ENCODE data around the gene ZNF615. TPM values are rescaled to one million over a fixed set of nuclear protein-coding genes. Genes with fewer than 3 reads are reported as not detected.
"Not testable (repeated sequence)": the region's sequence is repeated elsewhere in the genome, so short reads cannot be mapped to it uniquely, and the experiment has no call there.

ZNF615 gene
- total RNA-seq, 1 experiment from 2014 or later = 11.7 TPM

DNA sequence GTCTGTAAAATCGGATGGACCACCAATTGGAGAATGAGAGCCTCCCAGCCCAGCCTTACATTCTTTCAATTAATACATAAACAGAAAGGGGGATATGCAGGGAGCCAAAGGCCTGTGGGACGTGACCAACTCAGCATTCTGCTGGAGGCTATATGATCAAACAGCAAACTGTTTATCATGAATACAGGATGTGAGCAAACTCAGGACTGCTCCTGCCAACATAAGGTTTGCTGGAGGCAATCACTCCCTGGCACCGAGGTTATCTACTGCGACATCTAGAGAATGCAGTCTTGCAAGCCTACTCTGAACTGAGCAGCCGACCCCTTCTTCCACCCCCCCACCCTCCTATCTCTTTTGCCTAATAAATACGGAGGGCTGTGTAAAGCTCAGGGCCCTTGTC is 27.1 kb downstream of the ZNF615 start:
- DNase-seq (ENCODE audit: low read depth) = not testable (repeated sequence)

DNA sequence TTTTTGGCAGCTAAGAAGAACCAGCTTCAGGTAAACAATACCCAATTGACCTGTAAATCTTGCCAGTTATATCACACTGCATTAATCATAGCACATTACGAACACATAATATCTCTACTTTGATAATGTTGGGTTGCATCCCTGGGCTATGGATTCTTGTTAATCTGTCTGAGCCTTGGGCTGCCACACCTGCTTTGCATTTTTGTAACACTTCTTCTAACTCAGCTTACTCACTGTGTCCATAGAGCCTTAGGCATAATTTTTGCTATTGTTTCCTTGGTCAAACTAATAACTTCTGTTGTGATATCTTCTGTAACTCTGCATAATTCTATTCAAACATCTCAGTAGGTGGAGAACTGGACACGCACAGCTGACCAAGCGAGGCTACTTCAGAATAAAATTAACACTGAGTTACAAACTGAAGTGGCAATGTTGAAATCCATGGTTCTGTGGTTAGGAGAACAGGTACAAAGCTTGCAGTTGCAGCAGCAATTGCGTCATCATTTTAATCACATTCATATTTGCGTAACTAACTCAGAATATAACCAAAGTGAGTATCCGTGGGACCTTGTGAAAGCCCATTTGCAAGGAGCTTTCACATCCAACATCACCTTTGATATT is 27.8 kb downstream of the ZNF615 start:
- peak; percentile 15 for DNase-seq (ENCODE audit: low read depth)

DNA sequence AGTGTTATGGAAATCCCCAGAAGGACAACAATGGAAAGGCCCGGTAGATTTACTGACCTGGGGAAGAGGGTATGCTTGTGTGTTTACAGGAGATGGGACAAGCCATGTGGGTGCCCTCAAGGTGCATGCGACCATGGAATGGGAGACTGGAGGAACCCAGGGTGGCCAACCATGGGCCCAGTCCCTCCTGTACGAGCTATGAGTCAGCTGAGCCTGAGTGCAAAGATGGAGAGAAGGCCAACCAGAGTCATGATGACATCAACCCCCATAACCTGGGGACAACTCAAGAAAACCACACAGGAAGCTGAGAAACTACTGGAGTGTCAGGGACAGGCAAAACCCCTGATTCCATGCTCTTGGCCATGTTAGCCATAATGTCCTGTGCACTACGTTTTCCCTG is 29.1 kb downstream of the ZNF615 start:
- DNase-seq (ENCODE audit: low read depth) = no peak

DNA sequence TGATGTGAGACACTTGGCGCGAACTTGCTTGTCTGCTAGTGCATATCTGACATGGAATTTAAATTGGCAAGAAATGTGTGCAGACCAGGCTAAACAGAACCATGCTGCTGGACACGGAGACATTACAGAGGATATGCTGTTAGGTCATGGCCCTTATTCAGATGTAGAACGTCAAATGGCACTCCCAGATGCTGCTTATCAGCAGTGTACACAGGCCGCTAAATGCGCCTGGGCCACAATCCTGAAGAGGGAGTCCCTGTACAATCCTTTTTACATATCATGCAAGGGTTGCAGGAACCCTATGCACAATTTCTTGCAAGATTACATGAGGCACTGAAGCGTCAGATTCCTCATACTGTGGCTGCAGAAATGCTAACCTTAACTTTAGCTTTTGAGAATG is 30.7 kb downstream of the ZNF615 start:
- DNase-seq (ENCODE audit: low read depth) = no peak

GRCh38 chr19:51976852-51977251 is 31.2 kb downstream of the ZNF615 start:
- DNase-seq (ENCODE audit: low read depth) = no peak

- not testable (repeated sequence) for DNase-seq (ENCODE audit: low read depth)
Measured at GRCh38 chr19:51975787-51976186, 32.2 kb downstream of the ZNF615 start.

GRCh38 chr19:51971624-51972023 is 36.4 kb downstream of the ZNF615 start:
- peak; percentile 30 for DNase-seq (ENCODE audit: low read depth)

DNA sequence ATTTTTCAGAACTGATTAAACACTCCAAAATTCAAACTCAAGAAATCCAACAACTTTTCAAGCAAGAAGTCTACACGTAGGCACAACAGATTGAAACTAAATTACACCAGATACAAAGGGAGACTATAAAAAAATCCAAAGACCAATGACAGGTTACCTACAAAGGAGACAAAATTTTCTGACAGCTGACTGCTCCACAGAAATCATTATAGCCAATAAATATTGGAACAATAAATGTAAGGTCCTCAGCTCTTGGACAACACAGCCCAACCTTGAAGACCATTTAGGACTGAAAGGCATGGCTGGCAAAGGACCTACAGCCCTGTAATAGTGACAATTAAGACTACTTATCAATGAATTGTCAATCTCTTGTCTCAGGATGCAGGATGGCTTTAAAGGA is 37.3 kb downstream of the ZNF615 start:
- DNase-seq (ENCODE audit: low read depth) = no peak

DNA sequence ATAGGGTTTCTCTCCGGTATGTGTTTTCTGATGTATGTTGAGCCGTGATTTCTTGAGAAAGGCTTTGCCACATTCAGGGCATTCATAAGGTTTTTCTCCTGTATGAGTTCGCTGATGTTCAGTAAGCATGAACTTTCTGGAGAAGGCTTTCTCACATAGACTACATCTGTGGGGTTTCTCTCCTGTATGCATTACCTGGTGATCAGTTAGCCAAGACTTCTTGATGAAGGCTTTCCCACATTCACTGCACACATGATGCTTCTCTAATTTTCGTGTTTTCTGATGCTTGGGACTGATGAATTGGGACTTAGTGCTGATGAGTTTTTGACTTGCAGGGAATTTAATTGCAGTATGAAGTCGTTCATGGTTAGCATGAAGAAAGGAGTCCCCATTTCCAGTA is 42.4 kb downstream of the ZNF615 start:
- DNase-seq (ENCODE audit: low read depth) = no peak

- not testable (repeated sequence) for DNase-seq (ENCODE audit: low read depth)
Measured at GRCh38 chr19:51960621-51961233, 47.3 kb downstream of the ZNF615 start.

DNA sequence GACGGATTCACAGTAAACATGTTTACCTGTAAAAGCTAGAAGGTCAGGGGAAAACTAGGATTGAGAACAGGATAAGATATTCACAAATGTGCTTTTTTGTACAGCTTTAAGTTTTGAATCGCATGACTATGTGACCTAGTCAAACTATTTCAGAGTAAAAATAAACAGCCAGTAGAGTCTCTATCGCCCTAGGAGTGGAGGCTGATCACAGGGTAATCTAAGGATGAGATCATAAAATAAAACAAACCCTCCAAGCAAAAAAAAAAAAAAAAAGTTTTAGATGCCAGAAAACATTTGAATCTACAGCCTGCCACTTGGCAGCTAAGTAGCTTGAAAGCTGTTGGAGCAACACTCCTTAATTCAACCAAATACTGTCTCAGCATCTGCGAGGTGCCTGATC is 48.2 kb downstream of the ZNF615 start:
- no peak for DNase-seq (ENCODE audit: low read depth)

- not testable (repeated sequence) for DNase-seq (ENCODE audit: low read depth)
Measured at GRCh38 chr19:51957846-51958245, 50.2 kb downstream of the ZNF615 start.

- DNase-seq (ENCODE audit: low read depth) = no peak
Measured at GRCh38 chr19:51948975-51949374, 59.0 kb downstream of the ZNF615 start.

DNA sequence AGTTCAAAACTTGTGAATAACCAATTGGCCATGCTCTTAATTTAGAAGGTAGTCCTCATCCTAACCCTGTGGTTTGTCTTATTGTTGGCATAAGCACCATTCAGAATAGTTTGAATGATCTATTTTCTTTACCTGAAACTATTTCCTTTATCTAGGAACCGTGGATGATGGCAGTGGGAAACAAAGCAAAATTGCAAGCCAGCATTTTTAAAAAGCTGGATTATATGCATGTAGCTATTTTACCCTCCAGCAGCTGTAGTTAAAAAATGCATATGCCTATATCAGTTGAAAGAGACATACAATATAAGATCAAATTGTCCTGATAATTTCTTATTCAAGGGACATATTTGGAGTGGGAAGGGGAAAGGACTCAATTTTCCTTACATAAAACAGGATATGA is 61.4 kb downstream of the ZNF615 start:
- no peak for DNase-seq (ENCODE audit: low read depth)

- DNase-seq (ENCODE audit: low read depth) = peak; percentile 10
Measured at GRCh38 chr19:51944798-51945552, 63.0 kb downstream of the ZNF615 start.

Other genes with a start within 250 kb of the ZNF615 start
- gene FPR2, start 247.0 kb downstream of the ZNF615 start, total RNA-seq (2014; rRNA removed) = 0.40 and 1.8 TPM in 2 replicates
- gene FPR3, start 213.1 kb downstream of the ZNF615 start, total RNA-seq (2014; rRNA removed) = not detected in 2 replicates
- 4.6 and 6.6 TPM in 2 replicates for gene ZNF577, start 120.3 kb downstream of the ZNF615 start, total RNA-seq (2014; rRNA removed)
- gene ZNF649, start 103.2 kb downstream of the ZNF615 start, total RNA-seq (2014; rRNA removed) = 8.7 and 9.1 TPM in 2 replicates
- 6.2 and 6.6 TPM in 2 replicates for gene ZNF613, start 80.7 kb downstream of the ZNF615 start, total RNA-seq (2014; rRNA removed)
- gene ZNF350, start 21.4 kb downstream of the ZNF615 start, total RNA-seq (2014; rRNA removed) = 5.6 and 7.6 TPM in 2 replicates
- gene ZNF614, start 20.2 kb upstream of the ZNF615 start, total RNA-seq (2014; rRNA removed) = 9.7 and 11.1 TPM in 2 replicates
- gene ZNF432, start 40.6 kb upstream of the ZNF615 start, total RNA-seq (2014; rRNA removed) = 7.8 and 10.1 TPM in 2 replicates
- gene ZNF841, start 87.6 kb upstream of the ZNF615 start, total RNA-seq (2014; rRNA removed) = 12.5 and 25.0 TPM in 2 replicates
- 8.7 and 10.7 TPM in 2 replicates for gene ZNF616, start 131.7 kb upstream of the ZNF615 start, total RNA-seq (2014; rRNA removed)
- 6.3 and 8.4 TPM in 2 replicates for gene ZNF836, start 163.4 kb upstream of the ZNF615 start, total RNA-seq (2014; rRNA removed)
- gene PPP2R1A, start 181.8 kb upstream of the ZNF615 start, total RNA-seq (2014; rRNA removed) = 284 and 301 TPM in 2 replicates

Measured in LHCN-M2 (cell line).